LNCAP (cell line): ENCODE results near the gene PRDM2.

Source experiments
- TF ChIP-seq, protein P1 (sequence below): fragments of 450-650 bp; IDR thresholded peaks from 2 replicates; pipeline ENCODE4 v1.5.1; 2017; ENCODE audit warnings: mild to moderate bottlenecking

Gene PRDM2

DNA sequence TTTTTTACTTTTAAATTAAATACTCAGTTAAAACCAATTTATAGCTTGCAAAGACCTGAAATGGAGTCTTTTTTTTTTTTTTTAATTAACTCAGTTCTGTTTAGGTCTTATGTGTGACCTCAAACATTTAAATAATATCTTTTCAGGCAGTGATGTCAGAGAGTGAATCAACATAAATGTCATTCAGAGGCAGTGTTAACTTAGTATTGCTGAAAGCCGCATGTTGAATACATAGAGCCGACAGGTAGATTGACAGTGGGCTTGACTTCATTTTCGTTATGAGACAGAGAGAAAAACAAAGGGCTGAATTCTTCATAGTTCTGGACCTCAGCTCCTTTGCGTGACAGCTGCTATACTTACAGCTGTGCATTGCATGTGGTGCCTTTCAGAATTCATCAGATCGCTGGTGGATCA, 51.5 kb downstream of the PRDM2 start:
- TF ChIP-seq, protein P1, sequence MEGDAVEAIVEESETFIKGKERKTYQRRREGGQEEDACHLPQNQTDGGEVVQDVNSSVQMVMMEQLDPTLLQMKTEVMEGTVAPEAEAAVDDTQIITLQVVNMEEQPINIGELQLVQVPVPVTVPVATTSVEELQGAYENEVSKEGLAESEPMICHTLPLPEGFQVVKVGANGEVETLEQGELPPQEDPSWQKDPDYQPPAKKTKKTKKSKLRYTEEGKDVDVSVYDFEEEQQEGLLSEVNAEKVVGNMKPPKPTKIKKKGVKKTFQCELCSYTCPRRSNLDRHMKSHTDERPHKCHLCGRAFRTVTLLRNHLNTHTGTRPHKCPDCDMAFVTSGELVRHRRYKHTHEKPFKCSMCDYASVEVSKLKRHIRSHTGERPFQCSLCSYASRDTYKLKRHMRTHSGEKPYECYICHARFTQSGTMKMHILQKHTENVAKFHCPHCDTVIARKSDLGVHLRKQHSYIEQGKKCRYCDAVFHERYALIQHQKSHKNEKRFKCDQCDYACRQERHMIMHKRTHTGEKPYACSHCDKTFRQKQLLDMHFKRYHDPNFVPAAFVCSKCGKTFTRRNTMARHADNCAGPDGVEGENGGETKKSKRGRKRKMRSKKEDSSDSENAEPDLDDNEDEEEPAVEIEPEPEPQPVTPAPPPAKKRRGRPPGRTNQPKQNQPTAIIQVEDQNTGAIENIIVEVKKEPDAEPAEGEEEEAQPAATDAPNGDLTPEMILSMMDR = no peak

DNA sequence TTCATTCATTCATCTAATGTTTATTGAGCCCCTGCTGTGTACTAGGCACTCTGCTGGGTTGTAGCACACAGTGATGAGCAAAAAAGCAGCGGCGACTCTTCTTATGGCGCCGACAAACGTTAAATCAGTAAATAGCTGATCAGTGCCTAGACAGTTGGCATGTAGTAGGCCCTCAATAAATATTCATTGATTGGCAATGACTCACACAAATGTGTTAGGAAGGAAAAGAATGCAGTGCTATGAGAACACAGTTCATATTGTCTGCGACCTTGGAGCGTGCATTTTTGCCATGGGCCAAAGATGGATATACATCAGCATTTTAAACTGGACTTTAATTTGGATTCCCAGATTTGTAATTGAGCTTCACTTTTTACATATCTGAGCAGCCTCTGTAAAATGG, 52.0 kb downstream of the PRDM2 start:
- TF ChIP-seq, protein P1 = no peak

DNA sequence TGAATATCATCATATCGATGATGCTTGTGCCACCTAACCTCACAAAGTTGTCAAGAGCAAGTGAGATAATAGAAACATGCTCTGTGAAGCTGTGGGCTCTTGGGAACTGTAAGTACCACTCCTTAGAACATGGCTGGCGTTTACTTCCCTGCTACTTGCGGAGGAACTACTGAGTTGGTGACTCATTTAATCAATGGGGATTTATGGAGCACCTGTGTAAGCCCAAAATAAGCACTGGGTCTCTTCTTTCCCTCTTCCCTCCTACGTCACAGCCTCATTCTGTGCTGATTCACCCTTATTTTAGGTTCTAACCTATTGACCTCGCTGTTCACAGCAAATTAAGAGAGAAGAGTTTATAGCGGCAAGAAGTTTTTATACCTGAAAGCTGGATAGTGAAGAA, 52.9 kb downstream of the PRDM2 start:
- TF ChIP-seq, protein P1 = no peak

DNA sequence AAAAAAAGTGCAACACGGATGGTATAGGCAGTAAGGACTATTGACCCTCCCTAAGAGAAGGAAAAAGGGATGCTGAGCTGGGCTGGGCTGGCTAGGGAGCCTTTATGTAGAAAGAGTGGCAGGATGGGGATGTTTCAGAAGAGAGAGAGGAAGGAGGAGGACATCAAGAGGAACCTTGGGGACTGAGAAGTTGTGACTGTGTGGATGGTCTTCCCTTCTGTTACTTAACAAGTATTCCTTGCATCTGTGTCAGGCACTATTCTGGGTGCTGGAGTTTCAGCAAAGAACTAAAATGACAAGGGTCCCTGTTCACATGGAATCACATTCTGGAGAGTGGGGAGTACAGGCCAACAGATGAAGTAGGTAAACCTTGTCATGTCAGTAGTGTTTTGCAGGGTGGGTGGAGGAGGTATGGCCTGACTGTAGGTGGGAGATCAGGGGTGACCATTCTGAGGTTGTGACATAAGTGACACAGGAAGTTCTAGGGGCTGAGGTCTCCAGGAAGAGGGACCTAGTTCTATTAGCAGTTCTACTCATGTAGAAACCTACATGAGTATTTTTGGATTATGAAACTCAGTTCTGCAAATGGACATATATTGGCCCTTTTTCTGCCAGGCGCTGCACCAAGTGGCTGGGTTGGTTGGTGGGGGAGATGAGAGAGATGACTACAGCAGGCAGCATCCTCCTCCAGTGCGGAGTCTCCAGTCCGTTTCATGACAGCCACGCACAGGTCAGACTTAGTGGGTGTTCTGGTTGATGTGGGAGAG, 53.8 kb downstream of the PRDM2 start:
- TF ChIP-seq, protein P1 = no peak

DNA sequence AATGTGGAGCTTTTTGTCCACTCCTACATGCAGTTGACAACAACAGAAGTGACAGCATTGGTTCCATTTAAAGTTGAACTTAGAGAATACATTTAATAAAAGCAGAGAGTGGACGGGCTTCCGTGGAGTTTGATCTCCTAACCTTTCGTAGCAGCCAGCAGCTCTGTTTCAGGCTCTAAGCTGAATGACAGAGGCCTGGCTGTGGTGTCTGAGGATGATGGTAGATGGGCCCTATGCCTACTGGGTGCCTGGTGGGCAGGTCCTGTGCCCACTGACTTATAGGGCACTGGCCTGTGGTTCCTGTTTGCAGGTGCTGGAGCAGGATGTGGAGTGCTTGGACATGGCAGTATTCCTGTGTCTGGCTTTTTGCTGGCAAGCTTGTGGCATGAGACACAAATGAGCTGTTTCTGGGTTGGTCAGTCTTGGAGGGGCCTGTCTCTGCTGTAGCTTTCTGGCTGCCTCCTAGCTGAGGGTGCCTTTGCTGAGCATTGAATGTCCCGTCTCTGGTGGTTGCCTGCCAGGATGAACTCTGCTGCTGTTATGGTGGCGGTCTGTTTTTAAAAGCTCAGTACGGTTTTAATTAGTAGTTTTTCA, 54.6 kb downstream of the PRDM2 start:
- TF ChIP-seq, protein P1 = no peak

DNA sequence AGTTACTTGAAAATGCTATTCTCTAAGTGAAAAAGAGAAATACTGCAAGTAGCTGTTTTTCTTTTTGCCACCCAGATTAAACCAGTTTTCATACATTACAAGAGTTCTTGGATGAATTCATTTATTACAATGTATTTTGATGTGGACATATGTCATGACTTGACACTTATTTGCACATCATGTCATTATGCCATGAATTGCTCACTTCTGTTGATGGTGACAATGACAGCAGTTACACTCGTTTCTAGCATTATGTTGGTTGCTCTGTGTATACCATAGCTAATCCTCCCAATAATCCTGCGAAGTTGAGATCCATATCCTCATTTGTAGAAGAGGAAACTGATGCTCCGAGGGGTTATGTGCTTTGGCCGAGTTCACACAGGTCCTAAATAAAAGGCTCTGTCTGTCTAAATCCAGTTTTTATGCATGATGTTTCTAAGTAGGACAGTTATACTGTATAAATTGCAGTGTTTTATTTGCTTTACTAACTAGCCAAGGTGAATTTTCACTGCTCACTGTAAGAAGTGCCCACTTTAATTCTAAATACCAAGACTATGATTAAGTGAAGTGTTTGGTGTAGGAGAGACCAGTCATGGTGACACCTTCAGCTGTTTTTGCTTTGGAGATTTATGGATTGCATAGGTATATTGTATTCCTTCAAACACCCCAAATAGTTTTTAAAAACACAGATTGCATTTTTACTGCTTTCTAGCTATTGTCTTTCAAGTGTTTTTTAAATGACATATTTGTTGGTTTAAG, 56.7 kb downstream of the PRDM2 start:
- TF ChIP-seq, protein P1 = no peak

DNA sequence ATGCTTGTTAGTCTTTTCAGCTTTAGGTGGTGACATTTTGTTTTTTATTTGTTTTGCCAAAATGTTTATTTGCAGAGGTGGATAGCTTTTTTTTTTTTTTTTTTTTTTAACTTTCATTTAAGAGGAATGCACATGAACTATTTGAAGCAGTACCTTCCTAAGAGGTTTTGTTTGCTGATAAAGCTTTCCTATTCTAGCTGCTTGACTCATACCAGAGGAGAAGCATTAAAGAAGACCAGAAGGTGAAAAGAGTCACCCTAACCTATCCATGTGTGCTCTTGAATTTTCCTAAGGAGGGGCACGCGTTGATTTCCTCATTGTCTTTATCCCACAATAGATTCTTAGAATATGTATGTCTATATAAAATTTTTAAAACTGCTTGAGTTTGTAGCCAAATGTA, 57.7 kb downstream of the PRDM2 start:
- TF ChIP-seq, protein P1 = no peak
